ENCODE measurements around the gene COL27A1.

The COL27A1 gene

GRCh38 chr9:114247077-114247476, 91.7 kb downstream of the COL27A1 start:
- no peak for DNase-seq (ENCODE audit: low read depth)

GRCh38 chr9:114247491-114247890, 92.2 kb downstream of the COL27A1 start:
- DNase-seq (ENCODE audit: low read depth), result no peak

GRCh38 chr9:114248299-114248707, 93.0 kb downstream of the COL27A1 start:
- DNase-seq (ENCODE audit: low read depth), result no peak

- DNase-seq (ENCODE audit: low read depth), result no peak
These were observed 94.3 kb downstream of the COL27A1 start for GRCh38 chr9:114249424-114250234.

- DNase-seq (ENCODE audit: low read depth), result no peak
These were observed 94.9 kb downstream of the COL27A1 start for GRCh38 chr9:114250235-114250568.

GRCh38 chr9:114250648-114251047, 95.3 kb downstream of the COL27A1 start:
- DNase-seq (ENCODE audit: low read depth), result no peak

GRCh38 chr9:114252394-114252793, 97.1 kb downstream of the COL27A1 start:
- DNase-seq (ENCODE audit: low read depth), result no peak

- no peak for DNase-seq (ENCODE audit: low read depth)
These were observed 101.5 kb downstream of the COL27A1 start for GRCh38 chr9:114256827-114257328.

- no peak for DNase-seq (ENCODE audit: low read depth)
These were observed 102.9 kb downstream of the COL27A1 start for GRCh38 chr9:114258218-114258617.

GRCh38 chr9:114258866-114259797, 103.8 kb downstream of the COL27A1 start:
- no peak for DNase-seq (ENCODE audit: low read depth)

- DNase-seq (ENCODE audit: low read depth), result no peak
These were observed 104.6 kb downstream of the COL27A1 start for GRCh38 chr9:114259798-114260523.

GRCh38 chr9:114261026-114261425, 105.7 kb downstream of the COL27A1 start:
- DNase-seq (ENCODE audit: low read depth), result no peak

- DNase-seq (ENCODE audit: low read depth), result no peak
These were observed 106.7 kb downstream of the COL27A1 start for GRCh38 chr9:114261987-114262386.

GRCh38 chr9:114263853-114264510, 108.6 kb downstream of the COL27A1 start:
- no peak for DNase-seq (ENCODE audit: low read depth)

- DNase-seq (ENCODE audit: low read depth), result no peak
These were observed 109.6 kb downstream of the COL27A1 start for GRCh38 chr9:114264806-114265550.

- DNase-seq (ENCODE audit: low read depth), result no peak
These were observed 111.6 kb downstream of the COL27A1 start for GRCh38 chr9:114266969-114267368.

GRCh38 chr9:114269023-114269422, 113.7 kb downstream of the COL27A1 start:
- DNase-seq (ENCODE audit: low read depth), result no peak

GRCh38 chr9:114270120-114270975, 115.0 kb downstream of the COL27A1 start:
- no peak for DNase-seq (ENCODE audit: low read depth)

GRCh38 chr9:114271556-114272510, 116.5 kb downstream of the COL27A1 start:
- no peak for DNase-seq (ENCODE audit: low read depth)

Data from stimulated activated CD8-positive, alpha-beta memory T cell treated with anti-CD3 and anti-CD28 coated beads, Interleukin-12 subunit alpha, Interleukin-12 subunit beta, amount 100 ng/mL, for 4 hours (primary cell).